Peyer's patch (tissue), 4 donors: ENCODE data around the gene ERH. TPM values are rescaled to one million over a fixed set of nuclear protein-coding genes. Genes with fewer than 3 reads are reported as not detected.

Experiments
- DNase-seq, 3 donors: peaks; one replicate each; pipeline ENCODE4 v3.0.0-alpha.2; 2017 to 2019
- H3K27ac ChIP-seq, 4 donors: fragments of 200-600 bp; sonication (generic); one replicate each; pipeline ENCODE4 v1.5.1; 2016 to 2019
- H3K27me3 ChIP-seq, 2 donors: fragments of 200-600 bp; sonication (generic); one replicate each; pipeline ENCODE4 v1.5.1; 2019
- H3K36me3 ChIP-seq, 3 donors: fragments of 200-600 bp; sonication (generic); one replicate each; pipeline ENCODE4 v1.5.1; 2016 to 2019
- H3K4me1 ChIP-seq, 4 donors: fragments of 200-600 bp; sonication (generic); one replicate each; pipeline ENCODE4 v1.5.1; 2016 to 2019
- H3K4me3 ChIP-seq, 4 donors: fragments of 200-600 bp; sonication (generic); 1 replicate in 3 of 4; 2 replicates in 1 of 4; pipeline ENCODE4 v1.5.1; 2016 to 2019; ENCODE audit warnings: mild to moderate bottlenecking in 1 of 4
- H3K9me3 ChIP-seq, 4 donors: fragments of 200-600 bp; sonication (generic); one replicate each; pipeline ENCODE4 v1.5.1; 2016 to 2019; ENCODE audit warnings: mild to moderate bottlenecking in 1 of 4
- CTCF ChIP-seq, 6 experiments: fragments of 450-650 bp in 4 of 6; fragments of 200-600 bp in 2 of 6; sonication (generic) in 1 of 6; IDR thresholded peaks; one replicate each; pipeline ENCODE4 v1.5.1; 2017 to 2019; ENCODE audit warnings: antibody characterized with exemption in 6 of 6, mild to moderate bottlenecking in 3 of 6, moderate library complexity in 1 of 6
- POLR2A ChIP-seq, 2 donors: fragments of 450-650 bp; IDR thresholded peaks; one replicate each; pipeline ENCODE4 v1.5.1; 2017; ENCODE audit warnings: antibody characterized with exemption in 2 of 2, mild to moderate bottlenecking in 2 of 2, moderate library complexity in 2 of 2
- total RNA-seq, 4 donors: library from RNA; depleted of rRNA; stranded (reverse); fragments of >200 nt; gene quantifications; one replicate each; pipeline ENCODE4 v1.1.0, GENCODE V29; 2016

The ERH gene
- total RNA-seq, result 10 to 100 TPM; 35.2 to 99.9 (median 50.4) TPM

DNA sequence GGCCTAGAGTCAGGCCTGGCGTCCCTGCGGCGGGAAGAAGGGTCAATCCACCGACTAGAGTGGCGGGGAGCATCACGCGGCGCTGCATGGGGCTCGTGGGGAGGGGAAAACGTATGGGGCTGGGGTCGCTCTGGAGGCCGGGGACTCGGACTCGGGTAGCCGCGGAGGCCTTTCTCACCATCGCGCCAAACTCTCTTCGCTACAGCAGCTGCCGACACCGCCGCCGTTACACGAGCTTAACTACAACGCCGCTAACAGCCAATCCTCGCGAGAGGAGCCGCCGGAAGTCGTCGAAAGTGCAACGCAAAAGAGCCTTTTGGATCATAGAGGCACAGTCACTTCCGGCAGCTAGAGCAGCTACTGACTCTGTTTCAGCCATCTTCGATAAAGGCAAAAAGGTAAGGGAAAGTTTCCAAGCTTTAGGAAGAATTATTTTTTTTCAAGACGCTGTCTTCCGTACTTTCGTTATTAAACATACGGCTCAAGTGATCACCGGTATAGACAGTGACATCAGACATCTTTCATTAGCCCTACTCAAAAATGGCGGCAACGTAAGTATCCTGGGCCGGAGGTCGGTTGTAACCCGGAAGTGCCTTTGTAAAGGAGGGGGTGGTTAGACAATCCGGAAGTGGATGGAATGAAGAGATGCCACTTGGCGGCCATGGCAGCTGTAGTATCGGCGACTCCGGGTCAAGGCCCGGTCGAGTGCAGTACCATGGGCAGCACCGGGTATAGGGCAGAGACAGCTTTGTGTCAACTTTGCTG, at the start of gene ERH, which contains the start of gene SLC39A9:
ERH (minus strand) TSS at position 247 of the 765 bp plus-strand sequence; CDS start at position 181, 66 bp downstream.
SLC39A9 (plus strand) TSS at position 640 of the 765 bp plus-strand sequence. CDS start 678 bp downstream, outside the sequence.
- no peaks in the 10 kb centered on the region for H3K27me3 ChIP-seq
- H3K4me1 ChIP-seq, result peaks cover 3 to 50% (median 12%) of the 10 kb centered on the region in 4 donors
- H3K36me3 ChIP-seq, result peaks cover 0 to 31% (median 0%) of the 10 kb centered on the region in 3 donors
- peak within 1 kb of the TSS; percentile 69 to 91 (median 78) for H3K4me3 ChIP-seq
- peak; percentile 55 to 65 for TF ChIP-seq POLR2A (IDR thresholded peaks at IDR 0.05)
- TF ChIP-seq CTCF (IDR thresholded peaks at IDR 0.05), result no peak
- H3K9me3 ChIP-seq, result no peaks in the 10 kb centered on the region
- H3K27ac ChIP-seq, result peak within 1 kb of the TSS; percentile 86 to 92 (median 88)
- peak; percentile 95 to 99 (median 96) for DNase-seq

DNA sequence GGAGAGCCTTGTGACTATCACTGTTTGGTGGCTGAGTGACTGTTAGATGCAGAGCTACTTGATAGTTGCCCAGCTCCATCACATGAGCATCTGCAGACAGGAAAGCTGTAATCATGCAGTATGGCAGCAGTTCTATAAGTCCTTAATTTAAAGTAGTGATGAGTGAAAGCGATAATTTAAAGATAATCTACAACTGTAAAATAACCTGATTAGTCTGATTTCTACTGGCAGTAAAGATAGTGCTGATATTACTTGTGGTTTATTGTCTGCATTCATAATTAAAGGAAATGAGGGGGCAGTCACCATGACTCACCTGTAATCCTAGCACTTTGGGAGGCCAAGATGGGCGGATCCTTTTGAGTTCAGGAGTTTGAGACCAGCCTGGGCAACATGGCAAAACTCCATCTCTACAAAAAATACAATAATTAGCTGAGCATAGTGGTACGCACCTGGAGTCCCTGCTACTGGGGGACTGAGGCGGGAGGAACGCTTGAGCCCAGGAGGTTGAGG, 45.3 kb upstream of the ERH start:
- DNase-seq, result no peak
- H3K36me3 ChIP-seq, result peaks cover 0 to 11% (median 0%) of the 10 kb centered on the region in 3 donors

DNA sequence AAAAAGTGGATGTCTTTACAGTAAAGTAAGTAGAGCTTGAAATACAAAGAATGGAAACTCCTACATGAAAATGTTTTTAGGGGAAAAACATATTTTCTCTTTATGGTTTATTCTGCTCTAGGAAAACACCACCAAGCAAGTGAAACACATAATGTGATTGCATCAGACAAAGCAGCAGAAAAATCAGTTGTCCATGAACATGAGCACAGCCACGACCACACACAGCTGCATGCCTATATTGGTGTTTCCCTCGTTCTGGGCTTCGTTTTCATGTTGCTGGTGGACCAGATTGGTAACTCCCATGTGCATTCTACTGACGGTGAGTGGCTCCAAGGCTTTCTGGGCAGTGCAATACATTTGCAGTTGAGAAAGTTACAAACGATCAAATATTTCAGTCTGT, 43.8 kb upstream of the ERH start:
- Histone ChIP-seq H3K27me3 (no peaks in the 10 kb centered on the region), H3K9me3 (no peaks in the 10 kb centered on the region), H3K4me1 (no peaks in the 10 kb centered on the region), H3K27ac (no peak overlapping the region), H3K4me3 (no peak overlapping the region), H3K36me3 (peaks cover 0 to 11% (median 0%) of the 10 kb centered on the region in 3 donors)
- no peak for DNase-seq
- TF ChIP-seq CTCF (IDR thresholded peaks at IDR 0.05) (no peak), POLR2A (IDR thresholded peaks at IDR 0.05) (no peak)

More for the DNA sequence above, 45.3 kb upstream of the ERH start:
- no peaks in the 10 kb centered on the region for H3K9me3 ChIP-seq
- no peaks in the 10 kb centered on the region for H3K4me1 ChIP-seq
- no peak overlapping the region for H3K27ac ChIP-seq
- TF ChIP-seq CTCF (IDR thresholded peaks at IDR 0.05) (no peak), POLR2A (IDR thresholded peaks at IDR 0.05) (no peak)
- H3K27me3 ChIP-seq, result no peaks in the 10 kb centered on the region
- no peak overlapping the region for H3K4me3 ChIP-seq

DNA sequence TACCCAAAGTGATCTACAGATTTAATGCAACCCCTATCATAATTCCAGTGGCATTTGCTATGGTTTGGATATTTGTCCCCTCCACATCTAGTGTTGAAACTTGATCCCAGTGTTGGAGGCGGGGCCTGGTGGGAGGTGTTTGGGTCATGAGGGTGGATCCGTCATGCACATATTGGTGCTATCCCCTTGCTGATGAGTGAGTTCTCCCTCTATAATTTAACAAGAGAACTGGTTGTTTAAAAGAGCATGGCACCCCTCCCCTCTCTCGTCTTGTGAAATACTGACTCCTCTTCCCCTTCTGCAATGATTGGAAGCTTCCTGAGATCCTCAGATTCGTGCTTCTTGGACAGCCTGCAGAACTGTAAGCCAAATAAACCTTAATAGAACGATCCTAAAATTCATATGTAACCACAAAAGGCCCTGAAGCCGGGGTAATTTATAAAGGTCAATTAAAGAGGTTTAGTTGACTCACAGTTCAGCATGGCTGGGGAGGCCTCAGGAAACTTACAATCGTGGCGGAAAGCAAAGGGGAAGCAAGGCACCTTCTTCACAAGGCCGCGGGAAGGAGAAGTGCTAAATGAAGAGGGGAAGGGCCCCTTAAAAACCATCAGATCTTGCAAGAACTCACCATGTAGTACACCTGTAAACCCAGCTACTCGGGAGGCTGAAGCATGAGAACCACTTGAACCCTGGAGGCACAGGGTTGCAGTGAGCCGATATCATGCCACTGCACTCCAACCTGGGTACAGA, 41.6 kb upstream of the ERH start:
- Histone ChIP-seq H3K27ac (no peak overlapping the region), H3K36me3 (peaks cover 0 to 11% (median 0%) of the 10 kb centered on the region in 3 donors), H3K27me3 (no peaks in the 10 kb centered on the region), H3K9me3 (no peaks in the 10 kb centered on the region), H3K4me1 (no peaks in the 10 kb centered on the region), H3K4me3 (no peak overlapping the region)
- DNase-seq, result no peak
- TF ChIP-seq POLR2A (IDR thresholded peaks at IDR 0.05) (no peak), CTCF (IDR thresholded peaks at IDR 0.05) (no peak)

DNA sequence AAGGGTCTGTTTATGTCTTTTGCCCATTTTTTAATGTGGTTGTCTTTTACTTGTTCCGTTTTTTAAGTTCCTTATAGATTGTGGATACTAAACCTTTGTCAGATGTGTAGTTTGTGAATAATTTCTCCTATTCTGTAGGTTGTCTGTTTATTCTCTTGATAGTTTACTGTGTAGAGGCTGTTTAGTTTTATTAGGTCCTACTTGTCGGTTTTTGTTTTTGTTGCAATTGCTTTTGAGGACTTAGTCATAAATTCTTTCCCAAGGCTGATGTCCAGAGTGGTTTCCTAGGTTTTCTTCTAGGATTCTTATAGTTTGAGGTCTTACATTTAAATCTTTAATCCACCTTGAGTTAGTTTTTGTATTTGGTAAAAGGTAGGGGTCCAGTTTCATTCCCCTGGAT, 34.3 kb upstream of the ERH start:
- TF ChIP-seq POLR2A (IDR thresholded peaks at IDR 0.05) (no peak), CTCF (IDR thresholded peaks at IDR 0.05) (no peak)
- Histone ChIP-seq H3K27ac (no peak overlapping the region), H3K27me3 (no peaks in the 10 kb centered on the region), H3K4me3 (no peak overlapping the region), H3K4me1 (no peaks in the 10 kb centered on the region), H3K9me3 (no peaks in the 10 kb centered on the region), H3K36me3 (peaks cover 0 to 11% (median 0%) of the 10 kb centered on the region in 3 donors)
- no peak for DNase-seq
